ENCODE measurements around the gene ATRIP.

- TF ChIP-seq CTCF (IDR thresholded peaks at IDR 0.05), result no peak
- no peak for TF ChIP-seq POLR2A (IDR thresholded peaks at IDR 0.05)
Observed at GRCh38 chr3:48422681-48423080, 23.9 kb upstream of the ATRIP start.
